Lower lobe of right lung (tissue), 2 donors: ENCODE measurements around the gene ULK4. TPM values are rescaled to one million over a fixed set of nuclear protein-coding genes. Genes with fewer than 3 reads are reported as not detected.

Experiments
- ATAC-seq, 2 donors: fragments of 200-7000 bp; cut with Tn5 transposase; one replicate each; pipeline ENCODE4 v1.9.1; 2020 to 2022; ENCODE audit warnings: mild to moderate bottlenecking in 2 of 2, moderate library complexity in 2 of 2
- DNase-seq: peaks from one replicate; pipeline ENCODE4 v3.0.0-alpha.2; 2020
- H3K27ac ChIP-seq: fragments of 200-600 bp; one replicate; pipeline ENCODE4 v1.8.0; 2022
- H3K27me3 ChIP-seq: fragments of 200-600 bp; one replicate; pipeline ENCODE4 v1.8.0; 2022; ENCODE audit warnings: low read depth
- H3K36me3 ChIP-seq: fragments of 200-600 bp; one replicate; pipeline ENCODE4 v1.8.0; 2022; ENCODE audit warnings: mild to moderate bottlenecking
- H3K4me1 ChIP-seq: fragments of 200-600 bp; one replicate; pipeline ENCODE4 v1.8.0; 2022
- H3K4me3 ChIP-seq: fragments of 200-600 bp; one replicate; pipeline ENCODE4 v1.8.0; 2022; ENCODE audit warnings: mild to moderate bottlenecking
- H3K9me3 ChIP-seq: fragments of 200-600 bp; one replicate; pipeline ENCODE4 v1.8.0; 2022
- CTCF ChIP-seq: fragments of 200-600 bp; IDR thresholded peaks from one replicate; pipeline ENCODE4 v1.8.0; 2022; ENCODE audit warnings: antibody characterized with exemption, mild to moderate bottlenecking
- intact Hi-C: fragments of 100-400 bp; cut with DNase I; formaldehyde crosslinking; loops from one replicate; pipeline ENCODE4 v1.11.0; 2022
- total RNA-seq: library from RNA; stranded (reverse); fragmentation: NEBNext Ultra II Directional; extraction: Animal tissue kit (Norgen Biotek cat#: 25700); gene quantifications from one replicate; pipeline ENCODE4 v1.2.1, GENCODE V29; 2021
- donor health status: DM: no; HTN: yes; CAD: no; lungs with severe emphysema.

The ULK4 gene
- total RNA-seq, 1 donor from 2014 or later = 11.4 TPM

GRCh38 chr3:41751597-41751996, 210.3 kb downstream of the ULK4 start:
- H3K36me3 ChIP-seq = no peaks in the 10 kb centered on the region
- H3K4me3 ChIP-seq = no peak overlapping the region
- ATAC-seq (no peak), DNase-seq (no peak)
- TF ChIP-seq CTCF = no peak
- no peaks in the 10 kb centered on the region for H3K27me3 ChIP-seq
- H3K4me1 ChIP-seq = no peaks in the 10 kb centered on the region
- no peak overlapping the region for H3K27ac ChIP-seq
- intact Hi-C loops = no loop called here
- no peaks in the 10 kb centered on the region for H3K9me3 ChIP-seq

- no peaks in the 10 kb centered on the region for H3K27me3 ChIP-seq
- no peaks in the 10 kb centered on the region for H3K4me1 ChIP-seq
- intact Hi-C loops = no loop called here
- ATAC-seq (no peak), DNase-seq (no peak)
- no peaks in the 10 kb centered on the region for H3K9me3 ChIP-seq
- no peak overlapping the region for H3K4me3 ChIP-seq
- no peak for TF ChIP-seq CTCF
- H3K36me3 ChIP-seq = no peaks in the 10 kb centered on the region
- H3K27ac ChIP-seq = no peak overlapping the region
Measured at GRCh38 chr3:41749988-41750387, 211.9 kb downstream of the ULK4 start.

GRCh38 chr3:41746215-41746614, 215.7 kb downstream of the ULK4 start:
- intact Hi-C loops = no loop called here
- Histone ChIP-seq H3K4me1 (no peaks in the 10 kb centered on the region), H3K9me3 (no peaks in the 10 kb centered on the region), H3K4me3 (no peak overlapping the region), H3K27me3 (no peaks in the 10 kb centered on the region), H3K36me3 (no peaks in the 10 kb centered on the region), H3K27ac (no peak overlapping the region)
- no peak for DNase-seq
- no peak for ATAC-seq
- TF ChIP-seq CTCF = no peak

GRCh38 chr3:41742121-41742520, 219.8 kb downstream of the ULK4 start:
- intact Hi-C loops = no loop called here
- no peak for TF ChIP-seq CTCF
- Histone ChIP-seq H3K36me3 (no peaks in the 10 kb centered on the region), H3K27ac (no peak overlapping the region), H3K4me3 (no peak overlapping the region), H3K27me3 (no peaks in the 10 kb centered on the region), H3K4me1 (no peaks in the 10 kb centered on the region), H3K9me3 (no peaks in the 10 kb centered on the region)
- ATAC-seq (no peak), DNase-seq (no peak)

- ATAC-seq (no peak), DNase-seq (no peak)
- H3K36me3 ChIP-seq = no peaks in the 10 kb centered on the region
- H3K27me3 ChIP-seq = no peaks in the 10 kb centered on the region
- no peak for TF ChIP-seq CTCF
- H3K9me3 ChIP-seq = no peaks in the 10 kb centered on the region
- H3K4me1 ChIP-seq = no peaks in the 10 kb centered on the region
- intact Hi-C loops = no loop called here
- no peak overlapping the region for H3K4me3 ChIP-seq
- no peak overlapping the region for H3K27ac ChIP-seq
Measured at GRCh38 chr3:41740374-41740886, 221.5 kb downstream of the ULK4 start.

GRCh38 chr3:41726891-41727290, 235.0 kb downstream of the ULK4 start:
- Histone ChIP-seq H3K27ac (no peak overlapping the region), H3K4me3 (no peak overlapping the region), H3K9me3 (peaks cover 3% of the 10 kb centered on the region), H3K36me3 (no peaks in the 10 kb centered on the region), H3K4me1 (no peaks in the 10 kb centered on the region), H3K27me3 (no peaks in the 10 kb centered on the region)
- DNase-seq = no peak
- intact Hi-C loops = no loop called here
- ATAC-seq = no peak
- no peak for TF ChIP-seq CTCF
